Psoas muscle (tissue), 8 donors: ENCODE results near the gene SLC22A12. TPM values are rescaled to one million over a fixed set of nuclear protein-coding genes. Genes with fewer than 3 reads are reported as not detected.
A peak's percentile ranks its signal among the peaks of the same experiment; 100 is the strongest.
"Not testable (repeated sequence)": the region's sequence is repeated elsewhere in the genome, so short reads cannot be mapped to it uniquely, and the experiment has no call there.

ENCODE experiments used
- ATAC-seq, 4 donors: fragments of 200-7000 bp; cut with Tn5 transposase; one replicate each; pipeline ENCODE4 v1.9.1; 2020; ENCODE audit warnings: moderate library complexity in 3 of 4, mild to moderate bottlenecking in 2 of 4
- DNase-seq, 2 donors: peaks; one replicate each; pipeline ENCODE4 v3.0.0-alpha.2; 2020
- H3K27ac ChIP-seq: fragments of 200-600 bp; one replicate; pipeline ENCODE4 v1.8.0; 2022
- H3K27me3 ChIP-seq, 3 donors: fragments of 200-600 bp in 1 of 3; one replicate each; pipeline versions ENCODE4 v1.6.1 to v1.8.0; 2013 to 2022; ENCODE audit warnings: low read length in 2 of 3, mild to moderate bottlenecking in 2 of 3, moderate library complexity in 1 of 3; ENCODE audit not compliant: insufficient read depth in 3 of 3
- H3K36me3 ChIP-seq, 2 donors: fragments of 200-600 bp in 1 of 2; one replicate each; pipeline versions ENCODE4 v1.6.1 to v1.8.0; 2013 to 2022; ENCODE audit warnings: low read depth in 1 of 2, mild to moderate bottlenecking in 1 of 2, moderate library complexity in 1 of 2; ENCODE audit not compliant: insufficient read depth in 1 of 2
- H3K4me1 ChIP-seq: fragments of 200-600 bp; one replicate; pipeline ENCODE4 v1.8.0; 2022
- H3K4me3 ChIP-seq: fragments of 200-600 bp; one replicate; pipeline ENCODE4 v1.8.0; 2022; ENCODE audit warnings: mild to moderate bottlenecking
- H3K9me3 ChIP-seq: fragments of 200-600 bp; one replicate; pipeline ENCODE4 v1.8.0; 2022
- CTCF ChIP-seq: fragments of 200-600 bp; IDR thresholded peaks from one replicate; pipeline ENCODE4 v1.8.0; 2022; ENCODE audit warnings: antibody characterized with exemption
- WGBS, 3 donors: extraction: QIAGEN DNeasy Blood & Tissue Kit; methylation state at CpG; one replicate each; pipeline versions ENCODE4 v1.1.6 to v1.1.7; 2013; 5-methylcytosine and 5-hydroxymethylcytosine counted together
- intact Hi-C, 2 donors: fragments of 100-400 bp; cut with DNase I; formaldehyde crosslinking; loops; one replicate each; pipeline versions ENCODE4 v1.11.0 to v1.14.2; 2022
- polyA plus RNA-seq, 3 donors: library from polyadenylated mRNA; stranded (reverse); fragments of 200-250 nt; gene quantifications; one replicate each; pipeline ENCODE4 v1.2.3, GENCODE V29; 2013
- total RNA-seq, 4 donors: library from RNA; stranded (reverse); fragmentation: NEBNext Ultra II Directional in 2 of 4; extraction: Animal tissue kit (Norgen Biotek cat#: 25700) in 2 of 4; gene quantifications; one replicate each; pipeline versions ENCODE4 v1.2.1 to v1.2.4, GENCODE V29; 2021 to 2023
- donor health status: healthy with polysubstance abuse.
- donor health status: DM: no; HTN: no; CAD: no; lungs with moderate emphysema.
- donor health status: Bipolar disorder and iron deficiency.
- donor health status: healthy.
- donor health status: DM: yes; HTN: yes; CAD: no.
- donor health status: DM: no; HTN: no; CAD: no.
- donor health status: DM: no; HTN: no; CAD: no.
- donor health status: DM: yes; HTN: yes; CAD: no.

SLC22A12 gene
- total and polyA plus RNA-seq, 7 donors = not detected

- Histone ChIP-seq H3K27ac (no peak overlapping the region), H3K4me1 (peaks cover 3% of the 10 kb centered on the region), H3K4me3 (no peak overlapping the region), H3K36me3 (no peaks in the 10 kb centered on the region), H3K9me3 (no peaks in the 10 kb centered on the region), H3K27me3 (peaks cover 0 to 3% (median 3%) of the 10 kb centered on the region in 3 donors)
- 85 to 90% (median 88%) methylated on average over 9 of the region's 9 CpGs for WGBS, 3 donors
- DNase-seq = peak in 1 of 2 donors; percentile 38
- ATAC-seq = no peak
- no peak for TF ChIP-seq CTCF
- intact Hi-C loops = no loop called here
These were observed 32.2 kb upstream of the SLC22A12 start for GRCh38 chr11:64558869-64559268.

- H3K27ac ChIP-seq = no peak overlapping the region
- H3K4me1 ChIP-seq = no peaks in the 10 kb centered on the region
- H3K4me3 ChIP-seq = no peak overlapping the region
- peaks cover 0 to 3% (median 3%) of the 10 kb centered on the region in 3 donors for H3K27me3 ChIP-seq
- intact Hi-C loops = no loop called here
- DNase-seq = peak in 1 of 2 donors; percentile 31
- 80 to 83% (median 82%) methylated on average over 19 of the region's 19 CpGs for WGBS, 3 donors
- H3K9me3 ChIP-seq = no peaks in the 10 kb centered on the region
- TF ChIP-seq CTCF = no peak
- H3K36me3 ChIP-seq = no peaks in the 10 kb centered on the region
- no peak for ATAC-seq
These were observed 31.5 kb upstream of the SLC22A12 start for GRCh38 chr11:64559351-64560138.

GRCh38 chr11:64560139-64560771 lies 30.8 kb upstream of the SLC22A12 start:
- DNase-seq = peak; percentile 9 to 33
- intact Hi-C loops = no loop called here
- H3K4me3 ChIP-seq = no peak overlapping the region
- no peaks in the 10 kb centered on the region for H3K9me3 ChIP-seq
- H3K4me1 ChIP-seq = no peaks in the 10 kb centered on the region
- no peaks in the 10 kb centered on the region for H3K36me3 ChIP-seq
- no peak for TF ChIP-seq CTCF
- ATAC-seq = no peak
- no peak overlapping the region for H3K27ac ChIP-seq
- peaks cover 0 to 3% (median 3%) of the 10 kb centered on the region in 3 donors for H3K27me3 ChIP-seq
- 70 to 81% (median 73%) methylated on average over 15 of the region's 15 CpGs for WGBS, 3 donors

- Histone ChIP-seq H3K4me1 (no peaks in the 10 kb centered on the region), H3K36me3 (no peaks in the 10 kb centered on the region), H3K27ac (no peak overlapping the region), H3K9me3 (no peaks in the 10 kb centered on the region), H3K4me3 (no peak overlapping the region), H3K27me3 (peaks cover 0 to 3% (median 3%) of the 10 kb centered on the region in 3 donors)
- WGBS, 3 donors = 87 to 91% (median 87%) methylated on average over 16 of the region's 16 CpGs
- no peak for TF ChIP-seq CTCF
- intact Hi-C loops = no loop called here
- DNase-seq (peak in 1 of 2 donors; percentile 4), ATAC-seq (no peak)
These were observed 30.1 kb upstream of the SLC22A12 start for GRCh38 chr11:64560941-64561340.

GRCh38 chr11:64561429-64561828 lies 29.6 kb upstream of the SLC22A12 start:
- H3K27ac ChIP-seq, H3K4me3 ChIP-seq, H3K9me3 ChIP-seq, ATAC-seq, intact Hi-C loops, H3K4me1 ChIP-seq, H3K27me3 ChIP-seq, H3K36me3 ChIP-seq, DNase-seq: not testable (repeated sequence)
- 93 to 94% (median 93%) methylated on average over 3 of the region's 3 CpGs for WGBS, 3 donors
